K562 (cell line): ENCODE data around the gene RNASEH2A. TPM values are rescaled to one million over a fixed set of nuclear protein-coding genes. Genes with fewer than 3 reads are reported as not detected.

Source experiments
- ARID2 ChIP-seq: fragments of 450-650 bp; IDR thresholded peaks from 2 replicates; pipeline ENCODE4 v1.6.1; 2017; ENCODE audit warnings: antibody characterized with exemption, mild to moderate bottlenecking
- BCOR ChIP-seq: fragments of 450-650 bp; IDR thresholded peaks from 2 replicates; pipeline ENCODE4 v1.6.1; 2016
- BHLHE40 ChIP-seq: IDR thresholded peaks from 2 replicates; pipeline ENCODE4 v1.6.1; 2011; ENCODE audit warnings: low read length, improper control_type of control experiment
- ESRRB ChIP-seq: fragments of 250-450 bp; sonication (Bioruptor Pico); IDR thresholded peaks from 2 replicates; pipeline ENCODE4 v1.5.0; 2020; ENCODE audit warnings: mild to moderate bottlenecking, moderate library complexity, borderline replicate concordance
- ETS1 ChIP-seq: conservative IDR thresholded peaks from 2 replicates; pipeline ENCODE4 v1.6.1; 2011; ENCODE audit warnings: low read depth, mild to moderate bottlenecking, low read length; ENCODE audit not compliant: control insufficient read depth
- FOXJ3 ChIP-seq: sonication (generic); formaldehyde crosslinking; IDR thresholded peaks from 2 replicates; pipeline ENCODE4 v1.4.0; 2020; ENCODE audit warnings: mild to moderate bottlenecking, missing genetic modification reagents
- HSF4 ChIP-seq: fragments of 250-450 bp; sonication (Bioruptor Pico); IDR thresholded peaks from 2 replicates; pipeline ENCODE4 v2.1.2; 2022; ENCODE audit warnings: mild to moderate bottlenecking, moderate library complexity, borderline replicate concordance
- KLF16 ChIP-seq: IDR thresholded peaks from 2 replicates; pipeline ENCODE4 v1.6.1; 2016; ENCODE audit warnings: antibody characterized with exemption
- LARP7 ChIP-seq: fragments of 450-650 bp; IDR thresholded peaks from 2 replicates; pipeline ENCODE4 v1.6.1; 2016
- MCM2 ChIP-seq: fragments of 450-650 bp; IDR thresholded peaks from 2 replicates; pipeline ENCODE4 v1.6.1; 2017; ENCODE audit warnings: low read depth, mild to moderate bottlenecking
- TGIF2 ChIP-seq: sonication (generic); formaldehyde crosslinking; IDR thresholded peaks from 2 replicates; pipeline ENCODE4 v1.8.1; 2022; ENCODE audit warnings: mild to moderate bottlenecking, missing genetic modification reagents, moderate library complexity
- VEZF1 ChIP-seq: fragments of 200-800 bp; sonication (Bioruptor generic); IDR thresholded peaks from 2 replicates; pipeline ENCODE4 v1.6.1; 2017; ENCODE audit warnings: missing genetic modification characterization, missing compliant biosample characterization
- ZNF224 ChIP-seq: sonication (generic); formaldehyde crosslinking; IDR thresholded peaks from 2 replicates; pipeline ENCODE4 v1.8.0; 2022; ENCODE audit warnings: mild to moderate bottlenecking, missing genetic modification reagents
- ZNF436 ChIP-seq: fragments of 250-450, 450-650 bp; sonication (Bioruptor Pico); formaldehyde crosslinking; IDR thresholded peaks from 2 replicates; pipeline ENCODE4 v1.7.0; 2020; ENCODE audit warnings: mild to moderate bottlenecking
- ZNF512 ChIP-seq: IDR thresholded peaks from 2 replicates; pipeline ENCODE4 v1.6.1; 2016; ENCODE audit warnings: missing genetic modification characterization, missing compliant biosample characterization
- ZNF589 ChIP-seq: fragments of 200-800 bp; sonication (Bioruptor generic); IDR thresholded peaks from 2 replicates; pipeline ENCODE4 v1.6.1; 2016; ENCODE audit warnings: low read depth, missing genetic modification characterization, missing compliant biosample characterization
- polyA plus RNA-seq, 8 experiments: library from polyadenylated mRNA; depleted of rRNA in 4 of 8; stranded (reverse) in 5 of 8; unstranded in 3 of 8; fragments of >200 nt; fragmentation: Nextera tagmentation in 2 of 8; fragmentation: Illumina TruSeq in 1 of 8; extraction: Ambion mirVana in 2 of 8; extraction: Trizol in 1 of 8; gene quantifications; 2 replicates each; pipeline versions ENCODE4 v1.2.1 to v1.2.3, GENCODE V29; 2011 to 2014; ENCODE audit warnings: inconsistent platforms in 1 of 8, missing spikeins in 1 of 8
- total RNA-seq, 7 experiments: library from RNA; depleted of rRNA in 6 of 7; stranded (reverse); fragments of >200 nt in 6 of 7; fragmentation: Illumina TruSeq in 2 of 7; extraction: Trizol in 2 of 7; gene quantifications; 2 replicates each; pipeline versions ENCODE4 v1.2.1 to v1.2.3, GENCODE V29; 2011 to 2021; ENCODE audit warnings: low replicate concordance in 1 of 7
- TF ChIP-seq, protein P1 (sequence below): fragments of 450-650 bp; formaldehyde crosslinking; IDR thresholded peaks from 2 replicates; pipeline ENCODE4 v1.4.0; 2020; ENCODE audit warnings: mild to moderate bottlenecking, moderate library complexity
- TF ChIP-seq, protein P2 (sequence below): sonication (generic); formaldehyde crosslinking; IDR thresholded peaks from 2 replicates; pipeline ENCODE4 v1.8.0; 2022; ENCODE audit warnings: mild to moderate bottlenecking, low read depth, missing genetic modification reagents
- TF ChIP-seq, protein P3 (sequence below): fragments of 150-350 bp; IDR thresholded peaks from 2 replicates; pipeline ENCODE4 v1.6.1; 2014; ENCODE audit warnings: low read depth, mild to moderate bottlenecking, low read length, borderline replicate concordance

The RNASEH2A gene
- total and polyA plus RNA-seq, 9 of the 15 experiments (the other 6 are each of a cell fraction or from before 2014, with no cell fraction given) = 22.3 to 78.0 (median 61.7) TPM

DNA sequence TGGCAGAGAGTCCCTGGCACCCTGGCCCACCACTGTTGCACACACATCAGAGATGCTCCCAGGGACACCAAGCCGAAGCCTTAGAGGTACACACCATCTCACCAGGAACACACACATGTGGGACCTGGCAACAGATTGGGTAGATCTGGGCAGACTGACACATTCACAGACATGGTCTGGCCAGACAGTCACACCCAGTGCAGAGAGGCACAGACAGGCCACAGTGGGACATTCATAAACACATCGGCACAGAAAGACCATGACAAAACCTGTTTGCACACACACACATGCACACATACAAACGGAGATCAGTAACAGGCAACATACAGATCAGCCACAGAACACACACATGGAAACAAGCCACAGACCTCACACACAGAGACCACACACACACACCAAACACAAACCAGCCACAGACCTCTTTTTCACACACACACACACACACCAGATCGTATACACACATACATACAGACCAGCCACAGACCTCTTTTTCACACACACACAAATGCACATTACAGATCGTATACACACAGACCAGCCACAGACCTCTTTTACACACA, 21.4 kb upstream of the RNASEH2A start (continued):
- TF ChIP-seq ETS1 (no peak), FOXJ3 (CRISPR knock-in tag) (no peak), ZNF512 (tag) (no peak), ZNF589 (CRISPR knock-in tag) (no peak), ZNF436 (CRISPR knock-in tag) (no peak), KLF16 (no peak), ARID2 (no peak), TGIF2 (CRISPR knock-in tag) (no peak), HSF4 (CRISPR knock-in tag) (peak; percentile 73; the same call in 1 of the 2 replicates), LARP7 (peak; percentile 75; the same call in 1 of the 2 replicates), BCOR (peak; percentile 34; the same call in 1 of the 2 replicates), MCM2 (no peak), VEZF1 (CRISPR knock-in tag) (no peak; the same call in 1 of the 2 replicates), ZNF224 (CRISPR knock-in tag) (no peak), BHLHE40 (no peak), ESRRB (CRISPR knock-in tag) (no peak)
- TF ChIP-seq, protein P1, sequence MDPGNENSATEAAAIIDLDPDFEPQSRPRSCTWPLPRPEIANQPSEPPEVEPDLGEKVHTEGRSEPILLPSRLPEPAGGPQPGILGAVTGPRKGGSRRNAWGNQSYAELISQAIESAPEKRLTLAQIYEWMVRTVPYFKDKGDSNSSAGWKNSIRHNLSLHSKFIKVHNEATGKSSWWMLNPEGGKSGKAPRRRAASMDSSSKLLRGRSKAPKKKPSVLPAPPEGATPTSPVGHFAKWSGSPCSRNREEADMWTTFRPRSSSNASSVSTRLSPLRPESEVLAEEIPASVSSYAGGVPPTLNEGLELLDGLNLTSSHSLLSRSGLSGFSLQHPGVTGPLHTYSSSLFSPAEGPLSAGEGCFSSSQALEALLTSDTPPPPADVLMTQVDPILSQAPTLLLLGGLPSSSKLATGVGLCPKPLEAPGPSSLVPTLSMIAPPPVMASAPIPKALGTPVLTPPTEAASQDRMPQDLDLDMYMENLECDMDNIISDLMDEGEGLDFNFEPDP (CRISPR knock-in tag) = no peak
- TF ChIP-seq, protein P2, sequence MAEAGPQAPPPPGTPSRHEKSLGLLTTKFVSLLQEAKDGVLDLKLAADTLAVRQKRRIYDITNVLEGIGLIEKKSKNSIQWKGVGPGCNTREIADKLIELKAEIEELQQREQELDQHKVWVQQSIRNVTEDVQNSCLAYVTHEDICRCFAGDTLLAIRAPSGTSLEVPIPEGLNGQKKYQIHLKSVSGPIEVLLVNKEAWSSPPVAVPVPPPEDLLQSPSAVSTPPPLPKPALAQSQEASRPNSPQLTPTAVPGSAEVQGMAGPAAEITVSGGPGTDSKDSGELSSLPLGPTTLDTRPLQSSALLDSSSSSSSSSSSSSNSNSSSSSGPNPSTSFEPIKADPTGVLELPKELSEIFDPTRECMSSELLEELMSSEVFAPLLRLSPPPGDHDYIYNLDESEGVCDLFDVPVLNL (CRISPR knock-in tag) = no peak
- TF ChIP-seq, protein P3, sequence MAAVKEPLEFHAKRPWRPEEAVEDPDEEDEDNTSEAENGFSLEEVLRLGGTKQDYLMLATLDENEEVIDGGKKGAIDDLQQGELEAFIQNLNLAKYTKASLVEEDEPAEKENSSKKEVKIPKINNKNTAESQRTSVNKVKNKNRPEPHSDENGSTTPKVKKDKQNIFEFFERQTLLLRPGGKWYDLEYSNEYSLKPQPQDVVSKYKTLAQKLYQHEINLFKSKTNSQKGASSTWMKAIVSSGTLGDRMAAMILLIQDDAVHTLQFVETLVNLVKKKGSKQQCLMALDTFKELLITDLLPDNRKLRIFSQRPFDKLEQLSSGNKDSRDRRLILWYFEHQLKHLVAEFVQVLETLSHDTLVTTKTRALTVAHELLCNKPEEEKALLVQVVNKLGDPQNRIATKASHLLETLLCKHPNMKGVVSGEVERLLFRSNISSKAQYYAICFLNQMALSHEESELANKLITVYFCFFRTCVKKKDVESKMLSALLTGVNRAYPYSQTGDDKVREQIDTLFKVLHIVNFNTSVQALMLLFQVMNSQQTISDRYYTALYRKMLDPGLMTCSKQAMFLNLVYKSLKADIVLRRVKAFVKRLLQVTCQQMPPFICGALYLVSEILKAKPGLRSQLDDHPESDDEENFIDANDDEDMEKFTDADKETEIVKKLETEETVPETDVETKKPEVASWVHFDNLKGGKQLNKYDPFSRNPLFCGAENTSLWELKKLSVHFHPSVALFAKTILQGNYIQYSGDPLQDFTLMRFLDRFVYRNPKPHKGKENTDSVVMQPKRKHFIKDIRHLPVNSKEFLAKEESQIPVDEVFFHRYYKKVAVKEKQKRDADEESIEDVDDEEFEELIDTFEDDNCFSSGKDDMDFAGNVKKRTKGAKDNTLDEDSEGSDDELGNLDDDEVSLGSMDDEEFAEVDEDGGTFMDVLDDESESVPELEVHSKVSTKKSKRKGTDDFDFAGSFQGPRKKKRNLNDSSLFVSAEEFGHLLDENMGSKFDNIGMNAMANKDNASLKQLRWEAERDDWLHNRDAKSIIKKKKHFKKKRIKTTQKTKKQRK = no peak
